Stimulated activated CD4-positive, alpha-beta T cell treated with anti-CD3 and anti-CD28 coated beads, Interleukin-4, amount 100 ng/mL, for 4 hours (primary cell): ENCODE results near the gene TAF5.
"Not testable (repeated sequence)": the region's sequence is repeated elsewhere in the genome, so short reads cannot be mapped to it uniquely, and the experiment has no call there.

ENCODE experiments used
- DNase-seq, 2 experiments: peaks; one replicate each; pipeline ENCODE4 v3.0.0-alpha.2; 2020

TAF5 gene

DNA sequence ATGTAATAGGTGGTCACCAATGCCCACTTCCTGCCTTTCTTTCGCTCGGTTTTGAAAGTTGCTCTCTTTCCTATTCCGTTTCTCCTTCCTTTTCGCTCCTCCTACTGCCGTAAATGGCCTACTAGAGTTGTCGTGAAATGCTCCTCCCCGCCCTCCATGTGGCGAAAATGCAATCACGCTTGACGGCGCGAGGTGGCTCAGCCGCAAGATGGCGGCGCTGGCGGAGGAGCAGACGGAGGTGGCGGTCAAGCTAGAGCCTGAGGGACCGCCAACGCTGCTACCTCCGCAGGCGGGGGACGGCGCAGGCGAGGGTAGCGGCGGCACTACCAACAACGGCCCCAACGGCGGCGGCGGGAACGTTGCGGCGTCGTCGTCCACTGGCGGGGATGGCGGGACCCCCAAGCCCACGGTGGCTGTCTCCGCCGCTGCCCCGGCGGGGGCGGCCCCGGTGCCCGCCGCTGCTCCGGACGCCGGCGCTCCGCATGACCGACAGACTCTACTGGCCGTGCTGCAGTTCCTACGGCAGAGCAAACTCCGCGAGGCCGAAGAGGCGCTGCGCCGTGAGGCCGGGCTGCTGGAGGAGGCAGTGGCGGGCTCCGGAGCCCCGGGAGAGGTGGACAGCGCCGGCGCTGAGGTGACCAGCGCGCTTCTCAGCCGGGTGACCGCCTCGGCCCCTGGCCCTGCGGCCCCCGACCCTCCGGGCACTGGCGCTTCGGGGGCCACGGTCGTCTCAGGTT, at the start of gene TAF5:
TSS of gene TAF5 (plus strand) at position 195 of the 737 bp plus-strand sequence. CDS start at position 209, 14 bp downstream.
- peak; percentile 78 to 86 for DNase-seq

GRCh38 chr10:103327906-103328305, 39.9 kb upstream of the TAF5 start:
- DNase-seq: no peak

GRCh38 chr10:103333934-103334520, 33.7 kb upstream of the TAF5 start:
- DNase-seq: no peak

GRCh38 chr10:103334567-103334966, 33.2 kb upstream of the TAF5 start:
- no peak for DNase-seq

- no peak for DNase-seq
These were observed 31.4 kb upstream of the TAF5 start for GRCh38 chr10:103336370-103336769.

- DNase-seq: no peak
These were observed 17.6 kb upstream of the TAF5 start for GRCh38 chr10:103350175-103350516.

GRCh38 chr10:103350517-103351260, 17.1 kb upstream of the TAF5 start, which contains the start of gene PCGF6:
TSS of gene PCGF6 (minus strand) at chr10:103351140. CDS start at chr10:103351066, 74 bp downstream.
- DNase-seq: peak; percentile 58 to 73

DNA sequence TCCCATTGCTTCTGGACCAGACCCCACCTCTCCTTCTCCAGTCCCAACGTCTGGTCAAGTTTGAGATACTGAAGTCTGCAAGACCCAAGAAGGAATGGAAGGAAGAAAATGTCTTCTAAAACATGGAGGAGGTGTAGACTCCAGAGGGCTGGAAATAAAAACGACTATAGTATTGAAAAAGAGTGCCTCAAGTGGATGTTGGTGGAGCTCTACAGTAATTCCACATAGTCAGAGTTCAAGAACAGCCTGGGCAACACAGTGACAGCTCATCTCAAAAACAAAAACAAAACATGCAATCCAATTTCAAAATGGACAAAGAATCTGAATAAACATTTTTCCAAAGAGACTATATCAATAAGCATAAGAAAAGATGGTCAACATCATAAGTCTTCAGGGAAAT, 14.5 kb upstream of the TAF5 start:
- no peak for DNase-seq

DNA sequence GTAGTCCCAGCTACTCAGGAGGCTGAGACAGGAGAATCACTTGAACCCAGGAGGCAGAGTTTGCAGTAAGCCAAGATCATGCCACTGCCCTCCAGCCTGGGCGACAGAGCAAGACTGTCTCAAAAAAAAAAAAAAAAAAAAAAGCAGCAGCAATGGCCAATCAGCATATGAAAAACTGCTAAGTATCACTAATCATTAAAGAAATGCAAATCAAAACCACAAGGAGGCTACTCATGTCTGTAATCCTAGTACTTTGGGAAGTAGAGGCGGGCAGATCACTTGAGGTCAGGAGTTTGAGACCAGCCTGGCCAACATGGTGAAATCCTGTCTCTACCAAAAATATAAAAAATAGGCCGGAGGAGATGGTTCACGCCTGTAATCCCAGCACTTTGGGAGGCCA, 13.2 kb upstream of the TAF5 start:
- not testable (repeated sequence) for DNase-seq

- DNase-seq: no peak
These were observed 11.7 kb upstream of the TAF5 start for GRCh38 chr10:103355906-103356599.

- DNase-seq: not testable (repeated sequence)
These were observed 8.3 kb upstream of the TAF5 start for GRCh38 chr10:103359493-103359892.

DNA sequence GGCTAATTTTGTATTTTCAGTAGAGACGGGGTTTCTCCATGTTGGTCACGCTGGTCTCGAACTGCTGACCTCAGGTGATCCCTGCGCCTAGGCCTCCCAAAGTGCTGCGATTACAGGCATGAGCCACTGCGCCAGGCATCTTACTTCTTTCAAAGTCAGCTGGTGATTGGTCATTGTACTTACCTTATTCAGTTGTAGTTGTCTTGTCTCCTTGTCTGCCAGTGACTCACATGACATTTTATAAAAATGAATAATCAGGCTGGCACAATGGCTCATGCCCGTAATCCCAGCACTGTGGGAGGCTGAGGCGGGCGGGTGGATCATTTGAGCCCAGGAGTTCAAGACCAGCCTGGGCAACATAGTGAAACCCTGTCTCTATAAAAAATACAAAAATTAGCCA, 7.0 kb upstream of the TAF5 start:
- not testable (repeated sequence) for DNase-seq

- DNase-seq: no peak
These were observed 396 bp upstream of the TAF5 start for GRCh38 chr10:103367379-103367781.

DNA sequence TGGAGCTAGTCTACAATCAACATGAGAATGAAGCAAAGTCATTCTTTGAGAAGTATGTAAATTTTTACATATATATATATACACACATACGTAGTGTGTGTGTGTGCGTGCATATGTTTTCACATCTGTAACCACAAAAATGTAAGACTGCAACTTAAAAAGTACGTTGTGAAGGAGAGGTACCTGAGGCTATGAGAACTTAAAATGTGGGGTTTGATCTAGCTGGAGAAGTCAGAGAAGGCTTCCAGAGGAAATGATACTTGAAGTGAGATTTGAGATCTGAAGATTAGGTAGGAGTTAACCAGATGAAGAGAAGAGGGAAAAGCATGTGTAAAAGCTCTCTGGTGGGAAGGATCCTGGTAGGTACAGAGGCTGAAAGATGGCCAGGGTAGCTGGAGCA, 5.8 kb downstream of the TAF5 start:
- no peak for DNase-seq

DNA sequence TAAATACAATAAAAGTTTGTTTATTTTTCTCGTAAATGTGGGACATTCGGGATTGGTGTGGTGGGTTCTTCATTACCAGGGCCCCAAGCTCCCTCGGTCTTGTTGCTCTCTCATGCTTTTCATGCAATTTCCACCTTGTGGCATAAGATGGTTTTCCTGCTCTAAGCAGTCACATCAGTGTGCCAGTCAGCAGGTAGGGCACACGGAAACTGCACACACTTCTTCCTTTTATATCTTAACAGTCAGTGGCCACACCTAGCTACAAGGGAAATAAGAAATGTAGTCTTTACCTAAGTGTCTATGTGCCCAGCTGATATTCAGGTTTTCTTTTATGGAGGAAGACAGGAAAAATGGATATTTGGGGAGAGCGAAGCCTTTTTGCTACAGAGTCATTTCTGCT, 6.5 kb downstream of the TAF5 start:
- DNase-seq: no peak

- DNase-seq: no peak
These were observed 15.0 kb downstream of the TAF5 start for GRCh38 chr10:103382769-103383168.

GRCh38 chr10:103394180-103394579, 26.4 kb downstream of the TAF5 start:
- no peak for DNase-seq

GRCh38 chr10:103395754-103396066, 27.9 kb downstream of the TAF5 start:
- peak in 1 of 2 experiments; percentile 4 for DNase-seq

- peak; percentile 90 to 94 for DNase-seq
These were observed 28.5 kb downstream of the TAF5 start, which contains the start of the genes ATP5MK and PDCD11 for GRCh38 chr10:103396067-103396788. TSS of gene ATP5MK (minus strand) at chr10:103396475. CDS start at chr10:103392457, 4,018 bp downstream. TSS of gene PDCD11 (plus strand) at chr10:103396626. CDS start at chr10:103398427, 1,801 bp downstream.

GRCh38 chr10:103396789-103397087, 29.0 kb downstream of the TAF5 start:
- no peak for DNase-seq

DNA sequence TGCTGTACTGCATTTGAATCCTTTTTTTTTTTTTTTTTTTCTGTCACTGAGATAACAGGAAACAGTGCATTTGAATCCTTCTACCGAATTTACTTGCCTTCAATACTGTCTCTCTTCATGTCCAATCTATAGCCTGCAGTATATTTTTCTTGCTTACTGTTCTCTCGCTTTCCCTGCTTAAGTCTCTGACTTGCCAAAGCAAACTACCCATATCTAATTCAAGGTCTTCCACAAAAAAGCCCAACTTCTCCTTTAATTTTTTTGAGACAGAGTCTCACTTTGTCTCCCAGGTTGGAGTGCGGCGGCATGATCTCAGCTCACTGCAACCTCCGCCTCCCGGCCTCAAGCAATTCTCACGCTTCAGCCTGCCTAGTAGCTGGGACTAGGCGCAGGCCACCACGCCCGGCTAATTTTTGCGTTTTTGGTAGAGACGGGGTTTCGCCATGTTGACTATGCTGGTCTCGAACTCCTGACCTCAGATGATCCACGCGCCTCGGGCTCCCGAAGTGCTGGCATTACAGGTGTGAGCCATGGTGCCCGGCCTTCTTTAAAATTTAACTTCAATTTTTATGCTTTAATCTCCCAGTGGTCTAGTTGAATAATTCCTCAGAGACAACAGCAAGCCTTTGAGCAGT, 29.5 kb downstream of the TAF5 start:
- DNase-seq: no peak

DNA sequence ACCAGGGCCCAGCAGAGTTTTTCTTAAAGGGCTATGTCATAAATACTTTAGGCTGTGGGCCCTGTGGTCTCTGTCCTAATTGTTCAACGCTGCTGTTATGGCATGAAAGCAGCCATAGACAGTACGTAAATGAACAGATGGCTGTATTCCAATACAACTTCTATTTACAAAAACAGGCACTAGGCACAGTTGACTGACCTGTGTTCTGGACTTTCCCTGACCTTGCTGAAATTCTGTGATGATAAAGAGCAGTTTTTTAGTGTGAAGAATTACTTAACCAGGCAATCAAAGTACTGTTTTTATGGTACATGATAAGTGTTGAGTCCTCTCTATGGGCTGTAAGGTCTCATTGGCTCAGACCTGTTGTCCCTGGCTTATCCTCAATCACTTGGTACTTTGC, 45.8 kb downstream of the TAF5 start:
- DNase-seq: no peak
